Stimulated activated naive B cell treated with anti-CD40 and anti-IgM and Interleukin-4, amounts not matched to agents 10 μg/mL and 1 μg/mL and 100 μg/mL, for 72 hours (primary cell): ENCODE measurements around the gene EIF5A2.

Source experiments
- ATAC-seq, 2 donors: fragments of 150-1000 bp; cut with Tn5 transposase; replicated peaks; 2 replicates each; pipeline ENCODE4 v1.10.0; 2021; ENCODE audit warnings: moderate library complexity in 1 of 2
- DNase-seq: peaks from one replicate; pipeline ENCODE4 v3.0.0; 2021
- H3K27ac Mint-ChIP-seq: one replicate; pipeline ENCODE4 v1.8.0; 2022; ENCODE audit warnings: mild to moderate bottlenecking, mixed read lengths
- H3K27me3 Mint-ChIP-seq, 2 donors: one replicate each; pipeline ENCODE4 v1.8.0; 2022; ENCODE audit warnings: mixed read lengths in 2 of 2
- H3K36me3 Mint-ChIP-seq, 2 donors: one replicate each; pipeline ENCODE4 v1.8.0; 2022; ENCODE audit warnings: mixed read lengths in 2 of 2, mild to moderate bottlenecking in 1 of 2
- H3K4me1 Mint-ChIP-seq, 2 donors: one replicate each; pipeline ENCODE4 v1.8.0; 2022; ENCODE audit warnings: mixed read lengths in 2 of 2, mild to moderate bottlenecking in 1 of 2
- H3K4me3 Mint-ChIP-seq, 2 donors: one replicate each; pipeline ENCODE4 v1.8.0; 2022; ENCODE audit warnings: mild to moderate bottlenecking in 2 of 2, mixed read lengths in 2 of 2, moderate library complexity in 1 of 2
- H3K9me3 Mint-ChIP-seq, 2 donors: one replicate each; pipeline ENCODE4 v1.8.0; 2022; ENCODE audit warnings: mixed read lengths in 2 of 2, mild to moderate bottlenecking in 1 of 2

The EIF5A2 gene

DNA sequence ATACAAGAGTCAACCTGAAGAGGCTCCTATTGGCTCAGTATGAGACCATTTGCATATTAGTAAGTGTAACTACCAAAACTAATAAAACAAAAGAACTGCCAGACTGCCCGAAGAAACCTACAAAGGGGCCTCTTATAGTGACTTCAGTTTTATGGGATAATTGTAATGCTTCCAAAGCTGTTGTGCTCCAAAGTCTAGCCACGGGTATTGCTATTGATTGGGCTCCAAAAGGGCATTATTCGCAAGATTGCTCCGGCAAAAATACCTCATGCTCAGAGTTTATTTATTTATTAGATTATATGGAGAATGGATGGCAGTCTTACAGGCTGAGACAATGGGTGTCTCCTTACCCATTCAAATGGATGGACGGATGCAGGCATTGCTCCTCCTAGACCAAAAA lies 49.8 kb downstream of the EIF5A2 start:
- Mint-ChIP-seq H3K4me1 (peaks cover 0 to 6% of the 10 kb centered on the region in 2 donors), H3K27me3 (no peaks in the 10 kb centered on the region), H3K9me3 (no peaks in the 10 kb centered on the region), H3K36me3 (peaks cover 0 to 3% of the 10 kb centered on the region in 2 donors), H3K27ac (no peak overlapping the region), H3K4me3 (no peak overlapping the region)
- DNase-seq = no peak
- no peak for ATAC-seq

GRCh38 chr3:170852324-170852723 lies 56.1 kb downstream of the EIF5A2 start:
- peaks cover 0 to 5% of the 10 kb centered on the region in 2 donors for H3K27me3 Mint-ChIP-seq
- H3K4me1 Mint-ChIP-seq = no peaks in the 10 kb centered on the region
- DNase-seq = no peak

DNA sequence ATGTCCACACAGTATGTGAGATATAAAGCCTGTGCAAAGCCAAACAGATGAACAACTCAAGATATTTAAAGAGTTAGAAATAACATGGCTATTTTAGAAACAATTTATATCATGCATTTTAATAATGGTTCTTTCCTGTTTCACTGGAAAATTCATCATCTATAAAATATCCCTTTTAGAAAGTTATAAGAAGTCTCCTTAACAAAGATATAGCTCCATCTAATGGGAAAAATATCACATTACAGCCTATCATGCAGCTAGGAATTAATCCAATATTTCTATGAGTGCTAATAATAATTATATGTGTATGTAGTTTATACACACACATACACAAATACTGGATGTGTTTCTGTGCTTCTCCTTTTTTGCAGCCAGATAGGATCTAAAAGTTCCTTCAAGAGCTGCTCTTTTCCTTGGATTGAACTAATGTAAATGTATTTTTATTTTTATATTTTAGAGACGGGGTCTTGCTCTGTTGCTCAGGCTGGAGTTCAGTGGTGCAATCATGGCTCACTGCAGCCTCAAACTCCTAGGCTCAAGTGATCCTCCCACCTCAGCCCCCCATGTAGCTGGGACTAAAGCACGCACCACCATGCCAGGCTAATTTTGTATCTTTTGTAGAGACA lies 60.0 kb downstream of the EIF5A2 start:
- H3K4me3 Mint-ChIP-seq = no peak overlapping the region
- H3K36me3 Mint-ChIP-seq = no peaks in the 10 kb centered on the region
- H3K4me1 Mint-ChIP-seq = no peaks in the 10 kb centered on the region
- peaks cover 2 to 12% of the 10 kb centered on the region in 2 donors for H3K9me3 Mint-ChIP-seq
- ATAC-seq = no peak
- H3K27me3 Mint-ChIP-seq = peaks cover 12 to 13% of the 10 kb centered on the region in 2 donors
- no peak overlapping the region for H3K27ac Mint-ChIP-seq
- DNase-seq = no peak

More at GRCh38 chr3:170852324-170852723, 56.1 kb downstream of the EIF5A2 start:
- Mint-ChIP-seq H3K4me3 (no peak overlapping the region), H3K27ac (no peak overlapping the region), H3K36me3 (no peaks in the 10 kb centered on the region), H3K9me3 (no peaks in the 10 kb centered on the region)
- ATAC-seq = no peak

GRCh38 chr3:170844377-170844776 lies 64.1 kb downstream of the EIF5A2 start:
- ATAC-seq (no peak), DNase-seq (no peak)
- Mint-ChIP-seq H3K27ac (no peak overlapping the region), H3K4me3 (no peak overlapping the region), H3K9me3 (peaks cover 2 to 12% of the 10 kb centered on the region in 2 donors), H3K27me3 (peaks cover 8 to 19% of the 10 kb centered on the region in 2 donors), H3K4me1 (no peaks in the 10 kb centered on the region), H3K36me3 (no peaks in the 10 kb centered on the region)

DNA sequence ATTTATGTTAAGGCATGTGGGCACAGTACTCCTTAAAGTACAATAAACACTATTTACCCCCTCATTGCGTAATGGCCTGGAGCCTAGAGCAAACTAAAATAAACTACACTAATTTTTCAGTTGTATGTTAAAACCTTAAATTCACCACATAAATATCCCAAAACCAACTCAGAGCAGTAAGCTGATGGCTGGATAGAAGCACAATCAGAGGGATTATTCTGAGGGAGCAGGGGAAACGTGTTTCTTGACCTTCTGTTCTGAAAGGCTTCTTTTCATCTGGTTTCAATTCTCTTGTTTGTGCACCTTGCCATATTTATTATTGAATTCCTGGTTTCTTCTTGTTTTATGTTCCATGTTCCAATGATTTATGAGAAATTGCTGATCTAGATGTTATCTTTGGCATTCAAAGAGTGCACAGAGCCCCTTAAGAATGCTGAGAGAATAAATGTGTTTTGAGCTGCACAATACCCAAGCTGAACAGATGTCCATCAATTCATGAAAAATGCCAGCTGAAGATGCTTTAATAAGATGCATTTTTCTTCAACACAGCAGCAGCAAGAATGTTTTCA lies 68.1 kb downstream of the EIF5A2 start:
- Mint-ChIP-seq H3K9me3 (peaks cover 2 to 12% of the 10 kb centered on the region in 2 donors), H3K27me3 (peaks cover 18 to 19% of the 10 kb centered on the region in 2 donors), H3K27ac (no peak overlapping the region), H3K4me1 (no peaks in the 10 kb centered on the region), H3K36me3 (no peaks in the 10 kb centered on the region), H3K4me3 (no peak overlapping the region)
- DNase-seq (no peak), ATAC-seq (no peak)

DNA sequence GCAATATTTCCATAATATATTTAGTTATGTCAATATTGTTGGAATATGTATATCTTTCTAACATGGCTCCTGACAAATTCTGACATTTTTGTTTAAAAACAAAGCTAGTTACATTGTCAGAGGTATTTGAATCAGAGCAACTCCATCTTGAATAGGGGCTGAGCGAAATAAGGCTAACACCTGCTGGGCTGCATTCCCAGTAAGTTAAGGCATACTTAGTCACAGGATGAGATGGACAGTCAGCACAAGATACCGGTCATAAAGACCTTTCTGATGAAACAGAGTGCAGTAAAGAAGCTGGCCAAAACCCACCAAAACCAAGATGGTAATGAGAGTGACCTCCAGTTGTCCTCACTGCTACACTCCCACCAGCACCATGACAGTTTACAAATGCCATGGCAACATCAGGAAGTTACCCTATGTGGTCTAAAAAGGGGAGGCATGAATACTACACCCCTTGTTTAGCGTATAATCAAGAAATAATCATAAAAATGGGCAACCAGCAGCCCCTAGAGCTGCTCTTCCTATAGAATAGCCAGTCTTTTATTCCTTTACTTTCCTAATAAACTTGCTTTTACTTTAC lies 68.8 kb downstream of the EIF5A2 start:
- Mint-ChIP-seq H3K36me3 (no peaks in the 10 kb centered on the region), H3K4me3 (no peak overlapping the region), H3K27me3 (peaks cover 17 to 23% of the 10 kb centered on the region in 2 donors), H3K4me1 (no peaks in the 10 kb centered on the region), H3K27ac (no peak overlapping the region), H3K9me3 (peaks cover 2 to 10% of the 10 kb centered on the region in 2 donors)
- DNase-seq (no peak), ATAC-seq (no peak)
